Stimulated activated CD4-positive, alpha-beta T cell treated with anti-CD3 and anti-CD28 coated beads, Interleukin-12 subunit alpha, Interleukin-12 subunit beta, amount 100 ng/mL, for 48 hours (primary cell): ENCODE data around the gene VWF.

Source experiments
- DNase-seq, 3 donors: peaks; one replicate each; pipeline ENCODE4 v3.0.0-alpha.2; 2020; ENCODE audit warnings: low read depth in 2 of 3, low spot score in 1 of 3

Gene VWF

GRCh38 chr12:6078398-6079096 lies 45.9 kb downstream of the VWF start:
- DNase-seq = no peak

- no peak for DNase-seq
These were observed 46.8 kb downstream of the VWF start for GRCh38 chr12:6077692-6078083.

- no peak for DNase-seq
These were observed 47.4 kb downstream of the VWF start for GRCh38 chr12:6076776-6077691.

GRCh38 chr12:6076346-6076745 lies 48.1 kb downstream of the VWF start:
- no peak for DNase-seq

GRCh38 chr12:6074979-6075585 lies 49.4 kb downstream of the VWF start:
- peak in 2 of 3 donors; percentile 15 to 24 for DNase-seq

GRCh38 chr12:6074427-6074826 lies 50.0 kb downstream of the VWF start:
- no peak for DNase-seq

GRCh38 chr12:6073426-6073825 lies 51.0 kb downstream of the VWF start:
- DNase-seq = no peak

GRCh38 chr12:6072302-6072752 lies 52.1 kb downstream of the VWF start:
- no peak for DNase-seq

- no peak for DNase-seq
These were observed 52.9 kb downstream of the VWF start for GRCh38 chr12:6071589-6071988.

GRCh38 chr12:6070472-6071257 lies 53.8 kb downstream of the VWF start:
- DNase-seq = no peak

GRCh38 chr12:6069437-6070093 lies 54.9 kb downstream of the VWF start:
- peak; percentile 20 to 48 (median 22) for DNase-seq

GRCh38 chr12:6068227-6068626 lies 56.2 kb downstream of the VWF start:
- no peak for DNase-seq

GRCh38 chr12:6067152-6067916 lies 57.1 kb downstream of the VWF start:
- DNase-seq = no peak

- DNase-seq = no peak
These were observed 57.8 kb downstream of the VWF start for GRCh38 chr12:6066651-6067050.

- DNase-seq = no peak
These were observed 58.6 kb downstream of the VWF start for GRCh38 chr12:6065863-6066199.

GRCh38 chr12:6065131-6065862 lies 59.2 kb downstream of the VWF start:
- DNase-seq = no peak

GRCh38 chr12:6062757-6063735 lies 61.4 kb downstream of the VWF start:
- peak in 2 of 3 donors; percentile 39 to 56 for DNase-seq

- DNase-seq = no peak
These were observed 62.1 kb downstream of the VWF start for GRCh38 chr12:6062395-6062756.
